Astrocyte of the spinal cord (primary cell): ENCODE results near the gene ZNF785.

Experiments
- DNase-seq: peaks from one replicate; pipeline ENCODE4 v3.0.0; 2011; ENCODE audit warnings: low read depth, low spot score
- H3K4me3 ChIP-seq: 2 replicates; pipeline ENCODE4 v1.5.1; 2011; ENCODE audit warnings: low read depth, mild to moderate bottlenecking, low read length, moderate library complexity
- CTCF ChIP-seq: IDR thresholded peaks from 2 replicates; pipeline ENCODE4 v1.5.1; 2012; ENCODE audit warnings: low read depth, mild to moderate bottlenecking, low read length, inconsistent platforms
- in situ Hi-C: cut with HindIII; loops from 2 replicates; pipeline ENCODE4 v1.10.0; 2017; ENCODE audit warnings: low sequenced_read_pairs

Gene ZNF785

GRCh38 chr16:30565526-30565925, 20.0 kb downstream of the ZNF785 start:
- H3K4me3 ChIP-seq = no peak overlapping the region
- in situ Hi-C loops = no loop called here
- no peak for DNase-seq
- TF ChIP-seq CTCF = no peak

- H3K4me3 ChIP-seq = no peak overlapping the region
- TF ChIP-seq CTCF = no peak
- no peak for DNase-seq
- in situ Hi-C loops = no loop called here
Observed at GRCh38 chr16:30562021-30562420, 23.5 kb downstream of the ZNF785 start.

GRCh38 chr16:30561089-30561816, 24.2 kb downstream of the ZNF785 start:
- H3K4me3 ChIP-seq = peak overlapping the region; percentile 29
- TF ChIP-seq CTCF = no peak
- DNase-seq = no peak
- in situ Hi-C loops = no loop called here

GRCh38 chr16:30559690-30560089, 25.8 kb downstream of the ZNF785 start:
- DNase-seq = no peak
- TF ChIP-seq CTCF = no peak
- H3K4me3 ChIP-seq = no peak overlapping the region
- in situ Hi-C loops = no loop called here

- H3K4me3 ChIP-seq = peak overlapping the region; percentile 2
- DNase-seq = no peak
- no peak for TF ChIP-seq CTCF
- in situ Hi-C loops = no loop called here
Observed at GRCh38 chr16:30558789-30559377, 26.6 kb downstream of the ZNF785 start.

GRCh38 chr16:30557957-30558788, 27.3 kb downstream of the ZNF785 start, which contains the start of gene ZNF764:
TSS of gene ZNF764 (minus strand) at chr16:30558374. CDS start at chr16:30558182, 192 bp downstream.
- DNase-seq = peak; percentile 99
- in situ Hi-C loops = no loop called here

More at GRCh38 chr16:30557957-30558788, 27.3 kb downstream of the ZNF785 start, which contains the start of gene ZNF764:
- TF ChIP-seq CTCF = no peak
- peak within 1 kb of the TSS; percentile 65 for H3K4me3 ChIP-seq
